B cell (primary cell): ENCODE data around the gene AHRR.
"Not testable (repeated sequence)": the region's sequence is repeated elsewhere in the genome, so short reads cannot be mapped to it uniquely, and the experiment has no call there.

Experiments used
- CTCF ChIP-seq: fragments of 200-600 bp; IDR thresholded peaks from one replicate; pipeline ENCODE4 v1.8.0; 2022; ENCODE audit warnings: antibody characterized with exemption, mild to moderate bottlenecking
- EZH2 ChIP-seq: IDR thresholded peaks from 2 replicates; pipeline ENCODE4 v1.6.1; 2012; ENCODE audit warnings: borderline replicate concordance, low read depth, mild to moderate bottlenecking, moderate library complexity, low read length; ENCODE audit not compliant: insufficient read depth, poor library complexity, severe bottlenecking

DNA sequence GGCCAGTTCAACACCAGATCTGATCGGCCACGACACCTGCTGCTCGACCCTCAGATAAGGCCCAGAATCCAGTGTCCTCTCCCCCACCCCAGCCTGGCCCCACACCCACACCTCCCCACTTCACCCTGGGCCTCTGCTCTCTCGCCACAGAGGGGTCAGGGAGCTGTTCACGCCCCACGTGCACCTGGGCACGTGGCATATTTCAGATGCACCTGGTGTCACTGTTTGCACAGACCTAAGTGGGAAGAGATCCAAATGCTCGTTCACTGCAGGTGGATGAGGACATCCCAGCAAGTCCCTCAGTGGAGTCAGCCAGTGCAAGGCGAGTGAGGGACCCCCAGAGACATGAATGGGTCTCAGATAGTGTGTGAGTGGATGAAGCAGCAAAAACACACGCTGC, 25.3 kb upstream of the AHRR start:
- not testable (repeated sequence) for TF ChIP-seq CTCF, EZH2
